HepG2 (cell line): ENCODE results near the gene PIMREG. TPM values are rescaled to one million over a fixed set of nuclear protein-coding genes. Genes with fewer than 3 reads are reported as not detected.

Experiments
- ATAC-seq: fragments of 200-7000 bp; cut with Tn5 transposase; 3 replicates; pipeline ENCODE4 v1.9.1; 2020; ENCODE audit warnings: mild to moderate bottlenecking, moderate library complexity
- BruUV-seq: library from RNA; stranded (reverse); fragments of 400-500 nt; replicated peaks from 2 replicates; lab custom pipeline; 2021; lab: Mats Ljungman, UMichigan
- CTCF ChIA-PET: fragments of 300-600 bp; formaldehyde crosslinking; extraction: SDS; loops from one replicate; lab custom pipeline; 2021; ENCODE audit warnings: low total read pairs, inconsistent platforms, low intra/inter-chr PET ratio; lab: Yijun Ruan, JAX
- POLR2A ChIA-PET: fragments of 350-600 bp; sonication (Branson Sonifier 250); formaldehyde crosslinking; loops from one replicate; lab custom pipeline; 2020; ENCODE audit warnings: antibody characterized with exemption, inconsistent platforms; lab: Yijun Ruan, JAX
- DNase-seq: peaks from one replicate; pipeline ENCODE4 v3.0.0-alpha.2; 2015; ENCODE audit warnings: low spot score
- FAIRE-seq: peaks from 3 replicates; lab custom pipeline; 2011; peaks lifted over from hg19 to GRCh38; lab: Jason Lieb, UNC
- H2AFZ ChIP-seq: one replicate; pipeline ENCODE4 v1.6.1; 2011; ENCODE audit warnings: low read length, inconsistent platforms
- H3K27ac ChIP-seq: fragments of 300-600 bp; 3 replicates; pipeline ENCODE4 v1.8.0; 2011; ENCODE audit warnings: mixed run types, mild to moderate bottlenecking, mixed read lengths, low read length, inconsistent platforms; ENCODE audit not compliant: insufficient read depth; ENCODE audit errors: extremely low read length
- H3K27me3 ChIP-seq, 2 experiments: fragments of 200-600 bp in 1 of 2; 2 replicates in 1 of 2; 3 replicates in 1 of 2; pipeline versions ENCODE4 v1.6.0 to v1.8.0; 2011; ENCODE audit warnings: low read length in 2 of 2, mild to moderate bottlenecking in 2 of 2, moderate library complexity in 2 of 2, inconsistent platforms in 1 of 2; ENCODE audit not compliant: insufficient read depth in 2 of 2, control insufficient read depth in 1 of 2
- H3K36me3 ChIP-seq, 2 experiments: fragments of 200-600 bp in 1 of 2; replicated peaks in 1 of 2; 2 replicates in 1 of 2; 3 replicates in 1 of 2; pipeline versions ENCODE4 v1.5.1 to v1.8.0; 2011; ENCODE audit warnings: low read length in 2 of 2, inconsistent platforms in 1 of 2; ENCODE audit not compliant: insufficient read depth in 2 of 2, control insufficient read depth in 1 of 2
- H3K4me1 ChIP-seq: 2 replicates; pipeline ENCODE4 v1.5.1; 2012; ENCODE audit warnings: low read length, inconsistent platforms; ENCODE audit not compliant: insufficient read depth
- H3K4me2 ChIP-seq: 2 replicates; pipeline ENCODE4 v1.6.0; 2011; ENCODE audit warnings: low read depth, low read length, inconsistent platforms
- H3K4me3 ChIP-seq, 3 experiments: fragments of 200-600 bp in 1 of 3; sonication (generic), shearing (Covaris generic) in 1 of 3; replicated peaks in 1 of 3; 2 replicates each; pipeline ENCODE4 v1.5.1; 2011 to 2016; ENCODE audit warnings: low read length in 3 of 3, inconsistent platforms in 2 of 3, low read depth in 2 of 3, mild to moderate bottlenecking in 2 of 3, control low read depth in 1 of 3, mixed read lengths in 1 of 3; ENCODE audit not compliant: insufficient read depth in 1 of 3
- H3K79me2 ChIP-seq: one replicate; pipeline ENCODE4 v1.6.1; 2011; ENCODE audit warnings: low read length, inconsistent platforms; ENCODE audit not compliant: insufficient read depth
- H3K9ac ChIP-seq: 2 replicates; pipeline ENCODE4 v1.6.0; 2011; ENCODE audit warnings: mild to moderate bottlenecking, low read depth, low read length, inconsistent platforms; ENCODE audit not compliant: insufficient read depth
- H3K9me3 ChIP-seq: 2 replicates; pipeline ENCODE4 v1.5.1; 2012; ENCODE audit warnings: mild to moderate bottlenecking, low read length
- H4K20me1 ChIP-seq: 2 replicates; pipeline ENCODE4 v1.6.0; 2011; ENCODE audit warnings: inconsistent platforms, mild to moderate bottlenecking, low read length, moderate library complexity; ENCODE audit not compliant: insufficient read depth
- RAD21 ChIP-seq: fragments of 450-650 bp; formaldehyde crosslinking; IDR thresholded peaks from 2 replicates; pipeline ENCODE4 v1.5.0; 2020; ENCODE audit warnings: mild to moderate bottlenecking
- SMC3 ChIP-seq: IDR thresholded peaks from 2 replicates; pipeline ENCODE4 v1.6.1; 2011; ENCODE audit warnings: low read length, improper control_type of control experiment
- STAG1 ChIP-seq: sonication (generic); formaldehyde crosslinking; IDR thresholded peaks from 2 replicates; pipeline ENCODE4 v1.4.0; 2020; ENCODE audit warnings: missing genetic modification reagents
- WGBS: methylation state at CpG from one replicate; pipeline ENCODE4 v1.1.6; 2017; ENCODE audit warnings: low lambda C conversion rate; 5-methylcytosine and 5-hydroxymethylcytosine counted together
- in situ Hi-C: cut with HindIII; loops from 2 replicates; pipeline ENCODE4 v1.10.0; 2017; ENCODE audit warnings: low pct_unique_long_range_greater_than_20kb; ENCODE audit not compliant: extremely low pct_ligation_motif_present
- intact Hi-C: fragments of 100-400 bp; cut with micrococcal nuclease; formaldehyde crosslinking; loops from one replicate; pipeline ENCODE4 v1.10.0; 2022; ENCODE audit not compliant: unreplicated experiment
- polyA plus RNA-seq, 8 experiments: library from polyadenylated mRNA; depleted of rRNA in 3 of 8; stranded (reverse) in 7 of 8; unstranded in 1 of 8; fragments of >200 nt; fragmentation: Illumina TruSeq in 4 of 8; extraction: Trizol in 4 of 8; gene quantifications; 2 replicates each; pipeline versions ENCODE4 v1.2.1 to v1.2.3, GENCODE V29; 2011 to 2016; ENCODE audit warnings: low read depth in 4 of 8, missing spikeins in 1 of 8, mixed read lengths in 1 of 8; ENCODE audit not compliant: insufficient read depth in 1 of 8
- total RNA-seq, 5 experiments: library from RNA; depleted of rRNA; stranded (reverse); fragments of >200 nt; fragmentation: Illumina TruSeq; extraction: Trizol; gene quantifications; 2 replicates each; pipeline ENCODE4 v1.2.3, GENCODE V29; 2016; ENCODE audit warnings: low read depth in 1 of 5
- TF ChIP-seq, protein P1 (sequence below): sonication (generic); formaldehyde crosslinking; IDR thresholded peaks from 2 replicates; pipeline ENCODE4 v1.4.0; 2020; ENCODE audit warnings: mild to moderate bottlenecking, missing genetic modification reagents
- TF ChIP-seq, protein P2 (sequence below): sonication (generic); formaldehyde crosslinking; IDR thresholded peaks from 2 replicates; pipeline ENCODE4 v1.5.0; 2020; ENCODE audit warnings: mild to moderate bottlenecking, missing genetic modification reagents, moderate library complexity

The PIMREG gene
- total and polyA plus RNA-seq, 2 of the 13 experiments (the other 11 are each of a cell fraction or from before 2014, with no cell fraction given), result 15.6 to 30.3 TPM

DNA sequence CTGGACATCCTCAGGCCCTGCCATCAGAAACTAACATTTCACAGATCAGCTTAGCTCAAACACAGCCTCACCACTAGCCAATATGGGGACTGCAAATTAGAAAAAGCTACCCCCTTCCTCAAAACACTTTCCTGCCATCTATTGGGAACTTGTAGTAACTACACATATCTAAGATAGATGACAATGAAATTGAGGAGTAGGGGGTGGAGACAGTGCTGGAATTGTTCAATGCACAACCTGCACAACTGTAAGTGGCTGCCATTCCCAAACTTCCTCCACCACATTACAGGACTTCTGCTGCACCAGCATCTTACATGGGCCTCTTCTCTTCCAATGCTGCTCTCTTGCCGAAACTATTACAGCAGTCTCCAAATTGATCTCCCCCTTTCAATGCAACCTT is 31.2 kb upstream of the PIMREG start:
- H3K4me2 ChIP-seq, result no peak overlapping the region
- TF ChIP-seq RAD21 (CRISPR knock-in tag), result peak; percentile 61
- TF ChIP-seq, protein P1, sequence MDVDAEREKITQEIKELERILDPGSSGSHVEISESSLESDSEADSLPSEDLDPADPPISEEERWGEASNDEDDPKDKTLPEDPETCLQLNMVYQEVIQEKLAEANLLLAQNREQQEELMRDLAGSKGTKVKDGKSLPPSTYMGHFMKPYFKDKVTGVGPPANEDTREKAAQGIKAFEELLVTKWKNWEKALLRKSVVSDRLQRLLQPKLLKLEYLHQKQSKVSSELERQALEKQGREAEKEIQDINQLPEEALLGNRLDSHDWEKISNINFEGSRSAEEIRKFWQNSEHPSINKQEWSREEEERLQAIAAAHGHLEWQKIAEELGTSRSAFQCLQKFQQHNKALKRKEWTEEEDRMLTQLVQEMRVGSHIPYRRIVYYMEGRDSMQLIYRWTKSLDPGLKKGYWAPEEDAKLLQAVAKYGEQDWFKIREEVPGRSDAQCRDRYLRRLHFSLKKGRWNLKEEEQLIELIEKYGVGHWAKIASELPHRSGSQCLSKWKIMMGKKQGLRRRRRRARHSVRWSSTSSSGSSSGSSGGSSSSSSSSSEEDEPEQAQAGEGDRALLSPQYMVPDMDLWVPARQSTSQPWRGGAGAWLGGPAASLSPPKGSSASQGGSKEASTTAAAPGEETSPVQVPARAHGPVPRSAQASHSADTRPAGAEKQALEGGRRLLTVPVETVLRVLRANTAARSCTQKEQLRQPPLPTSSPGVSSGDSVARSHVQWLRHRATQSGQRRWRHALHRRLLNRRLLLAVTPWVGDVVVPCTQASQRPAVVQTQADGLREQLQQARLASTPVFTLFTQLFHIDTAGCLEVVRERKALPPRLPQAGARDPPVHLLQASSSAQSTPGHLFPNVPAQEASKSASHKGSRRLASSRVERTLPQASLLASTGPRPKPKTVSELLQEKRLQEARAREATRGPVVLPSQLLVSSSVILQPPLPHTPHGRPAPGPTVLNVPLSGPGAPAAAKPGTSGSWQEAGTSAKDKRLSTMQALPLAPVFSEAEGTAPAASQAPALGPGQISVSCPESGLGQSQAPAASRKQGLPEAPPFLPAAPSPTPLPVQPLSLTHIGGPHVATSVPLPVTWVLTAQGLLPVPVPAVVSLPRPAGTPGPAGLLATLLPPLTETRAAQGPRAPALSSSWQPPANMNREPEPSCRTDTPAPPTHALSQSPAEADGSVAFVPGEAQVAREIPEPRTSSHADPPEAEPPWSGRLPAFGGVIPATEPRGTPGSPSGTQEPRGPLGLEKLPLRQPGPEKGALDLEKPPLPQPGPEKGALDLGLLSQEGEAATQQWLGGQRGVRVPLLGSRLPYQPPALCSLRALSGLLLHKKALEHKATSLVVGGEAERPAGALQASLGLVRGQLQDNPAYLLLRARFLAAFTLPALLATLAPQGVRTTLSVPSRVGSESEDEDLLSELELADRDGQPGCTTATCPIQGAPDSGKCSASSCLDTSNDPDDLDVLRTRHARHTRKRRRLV (CRISPR knock-in tag), result no peak
- peak; percentile 67 for TF ChIP-seq STAG1 (CRISPR knock-in tag)
- TF ChIP-seq, protein P2, sequence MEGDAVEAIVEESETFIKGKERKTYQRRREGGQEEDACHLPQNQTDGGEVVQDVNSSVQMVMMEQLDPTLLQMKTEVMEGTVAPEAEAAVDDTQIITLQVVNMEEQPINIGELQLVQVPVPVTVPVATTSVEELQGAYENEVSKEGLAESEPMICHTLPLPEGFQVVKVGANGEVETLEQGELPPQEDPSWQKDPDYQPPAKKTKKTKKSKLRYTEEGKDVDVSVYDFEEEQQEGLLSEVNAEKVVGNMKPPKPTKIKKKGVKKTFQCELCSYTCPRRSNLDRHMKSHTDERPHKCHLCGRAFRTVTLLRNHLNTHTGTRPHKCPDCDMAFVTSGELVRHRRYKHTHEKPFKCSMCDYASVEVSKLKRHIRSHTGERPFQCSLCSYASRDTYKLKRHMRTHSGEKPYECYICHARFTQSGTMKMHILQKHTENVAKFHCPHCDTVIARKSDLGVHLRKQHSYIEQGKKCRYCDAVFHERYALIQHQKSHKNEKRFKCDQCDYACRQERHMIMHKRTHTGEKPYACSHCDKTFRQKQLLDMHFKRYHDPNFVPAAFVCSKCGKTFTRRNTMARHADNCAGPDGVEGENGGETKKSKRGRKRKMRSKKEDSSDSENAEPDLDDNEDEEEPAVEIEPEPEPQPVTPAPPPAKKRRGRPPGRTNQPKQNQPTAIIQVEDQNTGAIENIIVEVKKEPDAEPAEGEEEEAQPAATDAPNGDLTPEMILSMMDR, result peak; percentile 72
- peak; percentile 66; the same call in 1 of the 2 replicates for TF ChIP-seq SMC3
- no peaks in the 10 kb centered on the region for H3K79me2 ChIP-seq
- BruUV-seq, result no TSS peak
- H3K36me3 ChIP-seq, result no peaks in the 10 kb centered on the region
- ATAC-seq (peak; percentile 63; the same call in 2 of the 3 replicates), FAIRE-seq (peak; percentile 51), DNase-seq (peak; percentile 40)
- H3K4me1 ChIP-seq, result no peaks in the 10 kb centered on the region
- H2AFZ ChIP-seq, result no peak overlapping the region
- H3K4me3 ChIP-seq, result no peak overlapping the region
- WGBS, result 44% methylated on average over 1 of the region's 1 CpG
- intact Hi-C loops, result loop anchor here (5.0 kb wide), 1 partner anchor 136 kb away; no protein-coding TSS in a partner anchor
- no peaks in the 10 kb centered on the region for H3K9me3 ChIP-seq
- CTCF ChIA-PET, result interaction anchor here (1.3 kb wide), 1 partner anchor 826 kb away, joined by 5 read pairs; no protein-coding TSS in a partner anchor
- no peak overlapping the region for H3K27ac ChIP-seq
- in situ Hi-C loops, result loop anchor here (5.0 to 25.0 kb wide), 2 partner anchors 126 to 701 kb away; no protein-coding TSS in a partner anchor
- H3K27me3 ChIP-seq, result peaks cover 0 to 16% of the 10 kb centered on the region in 2 experiments; a peak in 3 of 5 replicates
- H3K9ac ChIP-seq, result no peak overlapping the region
- no peaks in the 10 kb centered on the region for H4K20me1 ChIP-seq
- POLR2A ChIA-PET, result no interaction called here
